Globus pallidus (tissue), 1 donor: ENCODE data around the gene SPTSSB.
A peak's percentile ranks its signal among the peaks of the same experiment; 100 is the strongest.

Source experiments
- DNase-seq: peaks from one replicate; pipeline ENCODE4 v3.0.0-alpha.2; 2015; ENCODE audit warnings: low spot score

Gene SPTSSB, protein sequence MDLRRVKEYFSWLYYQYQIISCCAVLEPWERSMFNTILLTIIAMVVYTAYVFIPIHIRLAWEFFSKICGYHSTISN

DNA sequence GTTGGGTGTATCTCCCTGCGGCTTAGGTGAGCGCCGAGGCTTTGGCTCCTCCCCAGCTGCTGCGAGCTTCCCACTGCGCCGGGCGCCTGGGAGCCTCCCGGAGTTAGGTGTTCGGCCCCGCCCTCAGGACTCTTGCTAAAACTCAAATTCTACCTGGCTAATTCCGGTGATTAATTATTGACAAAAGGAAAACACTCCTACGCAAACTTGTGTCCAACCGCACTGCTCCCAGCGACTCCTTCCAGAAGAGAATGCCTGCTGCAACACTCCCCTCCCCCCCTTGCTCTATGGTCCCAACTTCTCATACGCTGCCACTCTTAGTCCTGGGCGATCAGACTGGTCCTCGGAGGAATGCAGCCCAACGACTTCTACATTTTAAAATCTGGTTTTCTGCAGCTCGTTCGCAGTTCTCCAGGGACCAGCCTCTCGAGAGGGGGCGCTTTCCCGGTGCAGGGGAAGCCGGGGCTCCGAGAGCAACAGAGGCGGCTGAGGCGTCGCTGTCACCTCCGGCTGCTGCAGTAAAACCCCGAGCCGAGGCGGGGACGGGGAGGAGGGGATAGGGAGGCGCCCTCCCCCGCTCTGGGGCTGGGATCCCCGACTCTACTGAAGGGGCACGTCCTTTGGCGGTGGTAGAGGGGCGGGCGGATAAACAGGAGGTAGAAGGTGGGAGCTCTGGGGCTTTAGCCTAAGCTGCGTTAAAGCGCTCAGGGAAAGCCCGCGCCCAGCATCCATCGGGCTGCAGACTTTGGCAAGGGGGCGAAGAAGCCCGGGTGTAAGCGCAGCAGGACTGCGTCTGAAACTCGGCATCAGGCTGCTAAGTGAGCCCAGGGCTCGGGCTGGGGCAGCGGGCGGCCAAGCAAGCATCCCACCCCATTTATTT, at the start of gene SPTSSB:
Gene SPTSSB (minus strand): TSS at position 77 of the 880 bp plus-strand sequence. CDS start 25,194 bp downstream, outside the sequence.
- DNase-seq: peak; percentile 10

DNA sequence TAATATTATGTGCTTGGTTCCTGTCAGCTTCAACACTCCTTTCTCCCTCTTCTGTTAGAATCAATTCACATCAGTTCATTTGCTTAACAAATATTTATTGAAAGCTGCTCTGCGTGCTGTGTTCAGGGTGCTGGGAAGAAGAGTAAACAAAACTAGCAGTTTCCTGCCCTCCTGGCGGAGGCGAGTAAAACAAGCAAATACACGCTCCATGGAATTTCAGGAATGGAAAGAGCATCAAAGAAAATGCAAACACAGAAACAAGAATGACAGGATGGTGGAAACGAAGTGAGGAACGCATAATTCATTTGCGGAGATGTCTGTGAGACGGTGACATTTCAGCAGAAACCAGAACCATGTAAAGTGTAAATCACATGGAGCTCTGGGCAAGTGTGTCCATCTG, 49.4 kb upstream of the SPTSSB start:
- DNase-seq: no peak

DNA sequence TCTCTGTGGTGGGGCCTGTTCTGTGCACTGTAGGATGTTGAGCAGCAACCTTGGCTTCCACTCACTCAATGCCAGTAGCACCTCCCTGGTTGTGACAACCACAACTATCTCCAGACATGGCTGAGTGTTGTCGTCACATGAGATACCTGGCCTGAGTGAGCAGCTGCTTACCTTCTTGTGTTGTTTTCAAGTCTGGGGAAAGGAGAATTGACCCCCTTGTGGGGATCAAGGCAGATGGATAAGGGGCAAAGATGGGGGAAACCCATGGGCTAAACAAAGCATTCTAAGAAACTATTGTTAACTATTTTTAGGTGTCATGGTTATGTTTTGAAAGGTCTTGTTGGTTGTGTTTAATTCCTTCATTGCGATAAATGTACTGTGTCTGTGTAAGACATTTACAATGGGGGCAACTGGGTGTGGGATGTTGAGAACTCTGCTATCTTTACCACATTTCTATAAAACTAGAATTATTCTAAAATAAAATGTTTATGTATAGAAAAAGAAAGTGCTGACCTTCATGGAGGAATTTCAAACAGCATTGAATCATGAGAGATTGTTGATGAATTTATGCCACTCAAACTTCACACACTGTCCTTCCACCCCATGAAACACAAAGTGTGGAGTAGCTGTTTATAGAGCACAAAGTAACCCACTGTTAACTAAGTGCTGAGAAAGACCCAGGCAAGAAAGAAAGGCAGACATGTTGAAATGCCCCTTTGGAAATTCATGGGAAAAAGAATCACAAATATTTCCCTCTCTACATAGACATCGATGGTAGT, 48.4 kb upstream of the SPTSSB start:
- DNase-seq: no peak

DNA sequence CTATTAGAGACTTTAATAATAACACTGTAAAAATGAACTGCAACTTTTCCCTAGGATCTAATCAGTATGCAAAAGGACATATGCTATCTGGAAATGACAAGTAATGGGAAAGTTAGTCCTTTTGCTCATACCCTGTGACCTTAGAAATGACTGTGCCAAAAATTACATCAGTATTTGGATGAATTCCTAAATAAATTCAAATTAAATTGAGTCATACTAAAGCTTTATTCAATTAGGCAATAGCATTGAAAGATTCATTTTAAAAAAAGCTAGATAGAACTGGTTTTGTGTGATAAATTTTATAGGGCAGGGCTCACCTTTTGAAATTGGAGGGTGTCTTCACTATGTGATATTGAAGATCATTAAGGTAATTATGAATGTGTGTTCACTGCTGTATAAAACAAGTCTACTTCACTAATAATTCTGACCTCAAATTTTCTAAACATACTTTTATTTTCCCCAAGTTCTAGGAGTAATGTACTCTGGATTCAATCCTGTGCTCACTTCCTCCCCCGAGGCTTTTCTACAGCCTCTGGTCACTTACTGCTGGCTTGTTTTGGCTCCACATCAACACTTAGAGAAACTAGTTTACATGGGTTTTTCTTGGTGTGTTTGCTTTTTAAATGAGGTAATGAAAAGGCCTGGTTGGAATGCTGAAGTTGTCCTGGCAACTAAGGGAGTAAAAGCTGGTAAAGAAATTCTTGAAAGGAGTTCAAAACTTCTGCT, 44.4 kb upstream of the SPTSSB start:
- DNase-seq: no peak

DNA sequence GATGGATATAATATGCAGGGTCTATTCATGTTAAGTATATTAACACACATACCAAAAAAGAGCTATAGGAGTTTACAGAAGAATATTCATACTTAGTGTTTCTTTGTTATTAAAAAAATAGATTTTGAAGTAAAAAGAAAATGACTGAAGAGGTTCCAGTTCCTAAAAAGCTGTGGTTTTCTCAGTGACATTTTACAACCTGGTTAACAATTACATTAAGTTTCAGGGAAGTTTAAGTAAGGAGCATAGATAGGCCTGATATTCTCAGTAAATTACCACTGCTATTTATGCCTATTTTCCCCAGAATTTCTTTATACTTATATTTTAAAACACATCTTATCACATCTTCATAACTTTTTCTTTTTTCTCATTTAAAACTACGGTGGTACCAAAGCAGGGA, 43.6 kb upstream of the SPTSSB start:
- no peak for DNase-seq

DNA sequence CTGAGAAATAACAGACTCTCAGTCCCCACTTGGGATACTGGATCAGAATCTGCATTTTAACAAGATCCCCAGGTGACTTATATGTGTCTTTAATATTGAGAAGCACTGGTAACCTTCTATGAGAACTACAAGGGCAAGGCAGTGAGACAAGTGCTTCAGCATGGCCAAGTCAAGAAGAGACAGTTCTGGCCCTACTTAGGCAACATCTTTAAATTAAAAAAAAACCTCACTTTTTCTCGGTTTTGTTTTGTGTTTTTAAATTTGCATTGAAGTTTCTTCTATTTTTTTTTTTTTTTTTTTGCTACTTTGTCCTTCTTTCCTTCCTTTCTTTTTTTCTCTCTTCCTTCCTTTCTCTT, 42.5 kb upstream of the SPTSSB start:
- DNase-seq: no peak

DNA sequence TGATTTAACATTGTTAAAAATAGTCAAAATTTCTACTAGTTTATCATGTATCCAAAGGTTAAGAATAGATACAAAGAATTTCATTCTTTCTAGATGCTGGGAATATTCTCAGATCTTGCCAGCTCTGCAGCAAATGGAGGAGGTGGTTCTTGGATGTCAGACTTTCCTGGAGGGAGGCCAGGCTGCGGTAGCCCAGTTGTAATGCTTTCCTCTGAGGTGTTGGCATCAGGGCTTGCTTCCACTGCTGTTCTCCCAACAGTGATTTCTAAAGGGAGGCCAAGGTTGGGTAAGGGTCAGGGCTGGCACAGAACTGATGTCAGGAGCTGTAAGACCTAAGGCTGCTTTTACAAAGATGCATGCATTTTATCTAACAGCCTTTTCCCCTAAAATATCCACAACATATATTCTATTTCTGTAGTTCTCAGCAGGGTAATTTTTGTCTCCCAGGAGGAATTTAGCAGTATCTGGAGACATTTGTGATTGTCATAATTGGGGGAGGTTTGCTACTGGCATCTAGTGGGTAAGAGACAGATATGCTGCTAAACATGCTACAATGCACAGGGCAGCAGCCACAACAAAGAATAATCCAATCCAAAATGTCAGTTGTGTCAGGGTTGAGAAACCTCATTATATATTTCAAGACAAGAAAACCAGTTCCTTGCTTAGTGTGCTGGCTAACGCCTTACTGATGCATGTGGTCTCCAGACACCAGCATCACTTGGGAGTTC, 42.0 kb upstream of the SPTSSB start:
- DNase-seq: peak; percentile 37

DNA sequence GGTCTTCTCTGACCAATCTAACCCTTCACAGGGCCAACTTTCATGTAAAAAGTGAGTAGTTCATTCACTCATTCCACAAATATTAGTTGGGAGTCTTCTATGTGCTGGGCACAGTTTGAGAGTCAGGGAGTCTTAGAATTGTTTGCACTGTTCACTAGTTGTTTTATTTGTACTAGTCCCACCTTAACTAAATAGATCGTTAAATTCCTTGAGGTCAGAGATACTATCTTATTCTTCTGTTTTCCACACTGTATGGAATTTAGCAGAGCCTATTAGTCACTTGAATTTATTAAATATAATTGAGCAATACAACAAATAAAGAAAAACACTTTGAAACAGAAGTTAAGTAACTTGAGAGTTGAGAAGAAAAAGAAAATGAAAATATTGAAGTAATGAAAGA, 40.8 kb upstream of the SPTSSB start:
- no peak for DNase-seq

DNA sequence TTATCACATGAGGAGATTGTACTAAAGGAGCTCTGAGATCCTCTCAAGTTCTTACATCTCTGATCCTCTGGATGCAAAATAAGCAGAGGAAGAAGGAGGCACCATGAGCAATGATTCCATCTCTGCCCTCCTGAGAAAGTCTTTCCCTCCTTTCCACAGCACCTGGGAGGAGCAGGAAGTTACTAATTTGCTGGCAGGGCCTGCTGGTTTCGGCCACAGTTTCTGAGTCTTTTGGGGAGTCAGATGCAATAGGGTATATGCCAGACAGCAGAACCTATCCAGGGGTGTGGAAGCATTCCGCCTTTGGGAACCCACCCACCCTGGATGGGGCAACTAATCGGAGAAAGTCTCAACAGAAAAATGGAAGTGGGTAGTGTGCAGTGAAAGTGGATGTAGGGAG, 38.5 kb upstream of the SPTSSB start:
- no peak for DNase-seq

DNA sequence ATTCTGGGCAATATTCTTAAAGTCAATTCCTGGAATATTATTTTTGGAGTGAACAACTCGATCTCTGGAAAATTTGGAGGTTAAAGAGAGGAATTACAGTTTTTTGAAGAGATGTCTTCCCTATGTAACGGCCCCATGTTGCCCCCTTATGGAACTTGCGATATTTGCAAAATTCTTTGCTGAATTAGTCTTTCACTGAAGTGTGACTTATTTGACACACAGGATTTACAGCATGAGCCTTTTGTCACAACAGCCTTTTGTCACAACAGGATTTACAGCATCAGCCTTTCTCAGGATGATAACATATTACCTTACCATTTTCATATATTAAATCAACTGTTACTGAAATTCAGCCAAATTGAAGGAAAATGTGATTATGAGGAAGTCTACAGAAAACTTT, 37.8 kb upstream of the SPTSSB start:
- no peak for DNase-seq

DNA sequence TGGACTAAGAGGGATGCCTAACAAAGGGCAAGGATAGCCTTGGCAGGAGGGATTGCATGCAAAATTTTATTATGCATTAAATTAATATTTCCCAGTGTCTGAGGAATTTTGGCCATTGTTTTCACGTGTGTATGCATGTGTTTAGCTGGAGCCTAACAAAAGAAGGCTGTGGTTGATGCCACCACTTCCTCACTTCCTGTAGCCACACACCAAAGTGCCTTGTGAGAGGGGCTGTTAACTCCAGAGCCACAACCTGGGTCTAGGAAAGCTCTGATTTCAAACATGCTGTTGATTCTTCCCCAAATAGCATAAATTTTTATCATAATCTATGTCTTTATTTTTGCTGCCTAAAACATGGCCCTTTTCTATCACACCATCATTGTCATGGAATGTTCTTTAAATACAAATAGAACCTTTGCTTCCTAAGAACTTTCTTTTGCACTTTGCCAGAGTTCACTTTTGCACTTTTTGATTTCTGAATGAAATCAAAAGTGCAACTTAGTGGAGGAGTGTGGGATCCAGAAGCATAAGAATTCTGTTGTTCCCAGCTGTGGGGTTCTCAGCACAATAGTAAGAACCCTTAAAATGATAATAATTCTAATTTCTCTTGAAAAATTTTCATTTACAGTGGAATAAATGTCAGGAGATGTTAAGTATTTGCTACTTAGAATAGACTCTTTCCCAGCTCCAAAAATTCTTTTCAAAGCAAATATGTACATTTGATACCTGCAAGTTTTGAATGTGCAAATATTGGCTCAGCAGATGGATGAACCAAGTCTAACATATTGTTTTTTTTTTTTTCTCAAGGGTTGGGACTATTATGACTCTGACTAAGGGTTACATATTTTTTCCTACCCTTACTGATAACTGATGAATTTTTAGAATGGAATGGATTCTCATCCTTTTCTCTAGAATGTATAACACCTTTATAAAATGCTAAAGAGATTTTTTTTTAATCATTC, 35.6 kb upstream of the SPTSSB start:
- no peak for DNase-seq

DNA sequence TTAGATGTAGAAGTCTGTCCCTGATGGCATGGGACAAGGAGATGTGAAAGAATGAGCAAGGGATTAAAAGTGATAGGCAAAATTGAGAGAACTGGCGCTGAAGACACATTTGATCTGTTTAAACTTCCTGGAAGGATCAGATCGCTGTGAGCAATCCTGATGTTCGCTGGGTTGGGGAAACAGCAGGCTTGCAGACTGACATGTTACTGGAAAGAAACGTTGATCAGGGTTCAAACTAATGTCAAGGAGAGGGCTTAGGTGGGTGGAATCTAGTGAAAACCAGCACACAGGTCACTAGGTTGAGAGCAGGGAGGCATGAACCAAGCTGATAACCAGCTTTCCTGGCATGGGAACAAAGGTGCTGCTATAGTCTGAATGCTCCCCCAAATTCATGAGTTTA, 34.5 kb upstream of the SPTSSB start:
- DNase-seq: no peak

DNA sequence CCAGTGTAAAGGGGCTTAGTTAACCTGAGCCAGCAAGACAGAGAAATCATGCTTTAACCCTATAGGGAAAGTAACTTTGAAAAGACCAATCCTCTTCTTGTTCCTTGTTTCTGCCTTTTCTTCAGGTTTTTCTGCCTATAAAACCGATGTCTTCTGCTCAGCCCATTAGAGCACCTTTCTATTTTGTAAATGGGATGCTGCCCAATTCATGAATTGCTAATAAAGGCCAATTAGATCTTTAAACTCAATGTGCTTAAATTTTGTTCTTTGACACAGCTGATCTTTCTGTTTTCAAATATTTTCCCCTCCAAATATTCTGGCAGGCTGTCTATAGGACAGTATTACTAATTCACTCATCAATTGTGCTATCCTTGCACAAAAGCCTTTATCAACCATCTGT, 33.8 kb upstream of the SPTSSB start:
- no peak for DNase-seq

DNA sequence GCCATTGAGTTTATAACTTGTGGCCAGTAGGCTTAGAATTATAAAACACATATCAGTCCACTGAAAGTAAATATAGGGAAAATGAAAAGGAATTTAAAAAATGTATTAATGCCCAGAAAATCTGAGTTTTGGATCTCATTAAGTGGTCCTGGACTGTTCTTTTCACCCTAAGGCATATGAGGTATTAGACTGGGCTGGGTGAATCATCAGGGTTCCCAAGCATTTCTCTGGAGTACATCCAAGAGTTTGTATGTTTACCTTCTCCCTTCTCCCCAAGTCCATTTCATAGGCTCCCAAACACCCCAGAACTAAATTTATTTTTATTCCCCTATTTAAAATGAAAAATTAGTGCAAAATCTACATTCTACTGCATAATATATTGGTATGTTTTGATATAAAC, 31.9 kb upstream of the SPTSSB start:
- no peak for DNase-seq

DNA sequence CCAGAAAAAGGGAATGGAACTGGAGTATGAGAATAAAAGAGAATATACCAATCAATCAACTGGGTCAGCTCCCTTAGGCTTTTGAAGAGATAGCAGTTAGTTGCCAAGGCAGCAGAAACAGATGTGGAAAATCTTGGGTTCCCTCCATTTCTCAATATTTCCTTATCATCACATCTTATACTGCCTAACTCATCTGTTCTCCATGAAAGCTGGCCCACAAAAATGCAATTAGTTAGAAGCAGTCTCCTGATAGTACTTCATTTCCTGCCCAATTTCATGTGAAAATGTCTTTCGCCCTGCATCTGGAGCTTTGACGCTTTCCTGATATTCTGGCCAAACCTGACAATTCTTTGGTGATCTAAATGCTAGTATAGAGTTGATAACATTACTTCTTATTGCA, 30.1 kb upstream of the SPTSSB start:
- no peak for DNase-seq

DNA sequence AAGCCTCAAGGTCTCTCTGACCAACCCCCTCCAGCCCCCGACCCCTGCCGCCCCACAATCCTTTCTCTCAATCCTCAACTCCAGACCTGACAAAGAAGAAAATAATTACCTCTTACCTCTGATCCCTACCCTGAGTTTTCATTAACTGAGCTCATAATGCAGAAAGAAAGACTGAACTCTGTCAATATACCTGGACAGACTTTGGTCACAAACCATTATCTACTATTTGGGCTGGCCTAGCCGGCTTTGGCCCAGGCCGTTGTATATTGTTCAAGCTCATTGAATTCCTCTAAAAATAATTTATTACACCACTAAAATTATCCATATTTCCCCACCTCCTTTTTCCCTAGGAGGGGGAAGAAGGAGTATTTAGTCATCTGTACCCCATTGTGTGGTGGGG, 29.3 kb upstream of the SPTSSB start:
- DNase-seq: no peak

DNA sequence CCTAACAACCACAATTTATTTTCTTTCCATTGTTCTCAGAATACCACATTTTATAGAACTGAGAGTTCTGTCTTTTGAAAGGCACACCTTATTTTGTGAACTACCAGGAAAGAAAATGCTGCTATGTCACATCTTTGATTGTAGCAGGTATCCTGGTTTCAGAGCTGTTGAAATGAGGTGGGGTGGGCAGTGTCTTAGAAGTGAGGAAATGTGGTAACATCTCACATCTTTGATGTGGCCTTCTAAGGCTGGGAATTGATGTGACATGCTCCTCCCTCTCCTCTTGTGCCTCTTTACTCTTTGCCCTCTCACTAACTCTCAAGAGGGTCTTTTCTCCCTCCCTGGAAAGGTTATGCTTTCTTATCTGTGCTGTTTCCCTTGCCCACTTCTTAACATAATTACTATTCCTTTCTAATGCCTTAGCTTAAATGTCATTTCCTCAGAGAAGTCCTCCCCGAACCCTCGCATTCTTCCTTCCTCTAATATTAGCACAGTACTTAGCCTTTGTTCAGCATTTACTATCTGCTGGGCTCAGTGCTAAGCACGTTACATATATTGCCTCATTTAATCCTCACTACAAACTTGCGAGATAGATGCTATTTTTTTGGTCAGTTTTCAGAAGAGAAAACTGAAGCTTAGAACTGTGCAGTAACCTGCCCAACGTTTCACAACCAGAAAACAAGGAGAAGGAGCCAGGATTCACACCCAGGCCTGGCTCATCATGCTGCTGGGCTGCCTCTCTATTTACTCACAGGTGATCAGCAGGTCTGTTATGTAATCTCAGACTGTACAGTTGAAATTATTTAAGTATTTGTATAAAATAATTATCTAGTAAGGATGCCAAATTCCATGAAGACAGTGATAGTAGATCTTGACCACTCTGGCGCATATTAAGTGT, 24.0 kb upstream of the SPTSSB start:
- no peak for DNase-seq

DNA sequence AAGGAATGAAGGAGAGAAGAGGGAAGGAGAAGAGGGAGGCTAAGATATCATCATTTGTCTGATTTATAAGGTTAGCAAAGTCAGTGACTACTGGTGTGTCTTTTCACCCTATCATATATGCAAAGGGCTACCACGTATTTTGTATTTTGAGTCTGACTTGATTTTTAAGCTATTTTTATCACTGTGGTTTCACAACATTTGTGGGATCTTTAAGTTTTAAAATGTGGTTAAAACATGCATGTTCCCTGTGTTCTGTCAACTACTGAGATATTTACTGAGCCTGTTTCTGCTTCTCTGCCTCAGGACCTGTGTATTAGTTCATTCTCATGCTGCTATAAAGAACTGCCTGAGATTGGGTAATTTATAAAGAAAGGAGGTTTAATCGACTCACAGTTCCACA, 22.5 kb upstream of the SPTSSB start:
- DNase-seq: no peak

DNA sequence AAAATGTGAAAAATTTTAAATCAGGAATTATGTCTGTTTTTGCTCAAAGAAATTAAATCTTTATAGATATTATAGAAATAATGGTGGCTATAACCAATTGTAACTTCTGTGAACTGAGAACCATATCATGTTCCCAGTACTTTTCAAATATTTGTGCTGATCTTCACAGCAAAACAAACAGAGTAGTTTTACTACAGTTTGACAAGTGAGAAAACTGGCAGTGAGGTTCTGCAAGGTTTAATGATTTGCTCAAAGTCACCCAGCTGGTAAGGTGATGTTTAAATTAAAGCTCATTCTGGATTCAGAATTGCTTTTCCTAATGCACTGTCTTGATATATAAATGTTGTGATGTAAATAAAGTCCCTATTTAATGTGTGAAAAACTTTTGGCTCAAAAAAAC, 22.0 kb upstream of the SPTSSB start:
- no peak for DNase-seq

DNA sequence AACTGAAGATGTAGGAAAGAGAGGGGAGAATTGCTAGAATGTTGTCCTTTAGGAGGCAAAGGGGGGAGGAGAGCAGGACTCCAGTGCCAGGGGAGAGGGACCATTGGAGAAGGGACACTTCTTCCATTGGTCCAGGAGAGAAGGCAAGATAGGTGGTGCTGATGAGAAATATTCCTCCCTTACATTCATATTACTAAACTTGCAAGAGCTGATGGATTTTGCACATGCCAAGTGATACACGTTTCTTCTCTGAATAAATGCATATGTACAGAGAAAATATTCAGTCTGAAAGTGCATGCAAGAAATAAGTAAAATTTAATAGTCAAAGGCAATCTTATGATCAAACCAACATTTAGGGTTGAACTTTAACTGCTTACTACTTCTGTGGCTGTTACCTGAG, 21.5 kb upstream of the SPTSSB start:
- no peak for DNase-seq
